SK-N-SH treated with all-trans-retinoic acid at 6 μM for 48 hours (cell line): ENCODE results near the gene RBM44.

Experiments
- ATAC-seq: fragments of 200-7000 bp; cut with Tn5 transposase; 3 replicates; pipeline ENCODE4 v1.9.1; 2020; ENCODE audit warnings: mild to moderate bottlenecking, moderate library complexity
- ARNTL ChIP-seq: fragments of 450-650 bp; formaldehyde crosslinking; IDR thresholded peaks from 2 replicates; pipeline ENCODE4 v1.5.0; 2020; ENCODE audit warnings: low read depth, mild to moderate bottlenecking, moderate library complexity, borderline replicate concordance
- BACH2 ChIP-seq: fragments of 250-450 bp; sonication (Bioruptor Pico); IDR thresholded peaks from 2 replicates; pipeline ENCODE4 v1.9.0; 2021; ENCODE audit warnings: mild to moderate bottlenecking, borderline replicate concordance
- CREB5 ChIP-seq: fragments of 250-450 bp; sonication (Bioruptor Pico); IDR thresholded peaks from 2 replicates; pipeline ENCODE4 v1.5.1; 2020; ENCODE audit warnings: low read depth, mild to moderate bottlenecking, moderate library complexity
- CSDC2 ChIP-seq: fragments of 250-450 bp; sonication (Bioruptor Pico); IDR thresholded peaks from 2 replicates; pipeline ENCODE4 v1.5.0; 2020; ENCODE audit warnings: mild to moderate bottlenecking, moderate library complexity
- CSRNP3 ChIP-seq: fragments of 250-450 bp; sonication (Bioruptor Pico); IDR thresholded peaks from 2 replicates; pipeline ENCODE4 v1.5.1; 2021; ENCODE audit warnings: mild to moderate bottlenecking, moderate library complexity
- ESRRG ChIP-seq: fragments of 250-450 bp; sonication (Bioruptor Pico); IDR thresholded peaks from 2 replicates; pipeline ENCODE4 v1.6.1; 2021; ENCODE audit warnings: mild to moderate bottlenecking
- GLIS3 ChIP-seq: fragments of 250-450 bp; sonication (Bioruptor Pico); IDR thresholded peaks from 2 replicates; pipeline ENCODE4 v1.5.0; 2020; ENCODE audit warnings: mild to moderate bottlenecking, moderate library complexity
- ISL1 ChIP-seq: fragments of 250-450 bp; sonication (Bioruptor Pico); IDR thresholded peaks from 2 replicates; pipeline ENCODE4 v2.1.2; 2022; ENCODE audit warnings: mild to moderate bottlenecking, moderate library complexity
- OSR1 ChIP-seq: fragments of 250-450 bp; sonication (Bioruptor Pico); IDR thresholded peaks from 2 replicates; pipeline ENCODE4 v1.8.0; 2022; ENCODE audit warnings: moderate library complexity, mild to moderate bottlenecking, inconsistent platforms
- PATZ1 ChIP-seq: fragments of 250-450 bp; sonication (Bioruptor Pico); IDR thresholded peaks from 2 replicates; pipeline ENCODE4 v1.8.0; 2020; ENCODE audit warnings: mild to moderate bottlenecking, moderate library complexity, borderline replicate concordance
- POU6F1 ChIP-seq: fragments of 250-450 bp; sonication (Bioruptor Pico); IDR thresholded peaks from 2 replicates; pipeline ENCODE4 v1.8.0; 2021; ENCODE audit warnings: low read depth, mild to moderate bottlenecking, moderate library complexity, borderline replicate concordance
- RARB ChIP-seq: fragments of 250-450 bp; sonication (Bioruptor Pico); IDR thresholded peaks from 2 replicates; pipeline ENCODE4 v1.8.0; 2021; ENCODE audit warnings: mild to moderate bottlenecking, moderate library complexity
- TCF4 ChIP-seq: fragments of 250-450 bp; sonication (Bioruptor Pico); IDR thresholded peaks from 2 replicates; pipeline ENCODE4 v1.8.0; 2021; ENCODE audit warnings: mild to moderate bottlenecking, moderate library complexity, borderline replicate concordance
- TSHZ2 ChIP-seq: fragments of 250-450 bp; sonication (Bioruptor Pico); IDR thresholded peaks from 2 replicates; pipeline ENCODE4 v1.5.0; 2020; ENCODE audit warnings: mild to moderate bottlenecking, moderate library complexity
- ZC3H10 ChIP-seq: fragments of 250-450 bp; sonication (Bioruptor Pico); IDR thresholded peaks from 2 replicates; pipeline ENCODE4 v1.5.1; 2021; ENCODE audit warnings: mild to moderate bottlenecking, moderate library complexity
- ZFP30 ChIP-seq: fragments of 450-650 bp; formaldehyde crosslinking; IDR thresholded peaks from 2 replicates; pipeline ENCODE4 v1.5.0; 2022; ENCODE audit warnings: mild to moderate bottlenecking, moderate library complexity
- ZNF565 ChIP-seq: fragments of 450-650 bp; formaldehyde crosslinking; conservative IDR thresholded peaks from 2 replicates; pipeline ENCODE4 v1.5.0; 2020; ENCODE audit warnings: low read depth, mild to moderate bottlenecking, moderate library complexity
- ZNF70 ChIP-seq: fragments of 450-650 bp; formaldehyde crosslinking; IDR thresholded peaks from 2 replicates; pipeline ENCODE4 v1.5.0; 2020; ENCODE audit warnings: mild to moderate bottlenecking, moderate library complexity
- ZNF8 ChIP-seq: fragments of 450-650 bp; formaldehyde crosslinking; IDR thresholded peaks from 2 replicates; pipeline ENCODE4 v1.5.0; 2020; ENCODE audit warnings: mild to moderate bottlenecking, moderate library complexity

RBM44 gene

GRCh38 chr2:237833546-237833945, 35.0 kb downstream of the RBM44 start:
- no peak for ATAC-seq
- TF ChIP-seq BACH2 (no peak), ISL1 (CRISPR knock-in tag) (no peak), CREB5 (CRISPR knock-in tag) (no peak), CSRNP3 (CRISPR knock-in tag) (no peak), ARNTL (CRISPR knock-in tag) (no peak), ZNF70 (no peak), TCF4 (CRISPR knock-in tag) (no peak), ZNF8 (CRISPR knock-in tag) (no peak), OSR1 (CRISPR knock-in tag) (no peak), ZNF565 (CRISPR knock-in tag) (no peak), ZC3H10 (no peak), GLIS3 (no peak)

- TF ChIP-seq ISL1 (CRISPR knock-in tag) (no peak), PATZ1 (no peak), ESRRG (no peak), BACH2 (no peak), CSDC2 (CRISPR knock-in tag) (no peak), POU6F1 (CRISPR knock-in tag) (no peak), ZFP30 (CRISPR knock-in tag) (no peak), RARB (CRISPR knock-in tag) (no peak), CREB5 (CRISPR knock-in tag) (no peak), CSRNP3 (CRISPR knock-in tag) (no peak), TSHZ2 (CRISPR knock-in tag) (no peak), OSR1 (CRISPR knock-in tag) (no peak), ZNF8 (CRISPR knock-in tag) (no peak)
- no peak for ATAC-seq
These were observed 36.8 kb downstream of the RBM44 start for GRCh38 chr2:237835372-237835771.
